Measurements from ENCODE around the gene STK32B. TPM values are rescaled to one million over a fixed set of nuclear protein-coding genes. Genes with fewer than 3 reads are reported as not detected.

The STK32B gene
- total and polyA plus RNA-seq, 2 donors (not counting 1 experiment from before 2014, with no cell fraction given), result 0.22 to 0.30 TPM

DNA sequence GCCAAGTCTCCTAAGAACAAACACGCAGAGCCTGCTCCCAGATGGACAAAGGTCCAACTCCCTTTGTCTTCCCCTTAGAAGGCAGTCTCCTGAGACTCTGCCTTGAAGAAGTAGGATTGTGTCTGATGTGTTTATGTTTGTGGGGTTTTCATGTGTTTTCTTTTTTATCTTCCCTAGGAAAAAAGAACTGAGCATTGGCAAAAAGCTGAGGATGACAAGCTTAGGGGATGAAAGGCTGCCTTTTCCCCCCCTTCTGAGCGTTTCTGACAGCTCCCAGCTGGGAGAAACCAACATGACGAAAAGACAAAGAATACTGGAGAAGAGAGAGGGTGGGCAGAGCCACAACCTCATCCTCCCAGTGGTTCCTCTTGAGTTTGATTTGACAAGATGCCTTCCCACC is 475.9 kb downstream of the STK32B start:
- Mint-ChIP-seq H3K27ac (no peak overlapping the region), H3K9me3 (ENCODE audit: insufficient read depth) (no peaks in the 10 kb centered on the region), H3K4me3 (no peak overlapping the region), H3K27me3 (no peaks in the 10 kb centered on the region), H3K4me1 (no peaks in the 10 kb centered on the region)
- Histone ChIP-seq H3K79me2 (ENCODE audit: control insufficient read depth, insufficient read depth, low read length) (no peaks in the 10 kb centered on the region), H3K27ac (ENCODE audit: low read length in 2 of 2) (no peak overlapping the region), H3K4me1 (ENCODE audit: control insufficient read depth in 2 of 2, insufficient read depth in 2 of 2, low read length in 2 of 2) (no peaks in the 10 kb centered on the region), H3K36me3 (replicated peaks in 1 of 2; ENCODE audit: control extremely low read depth in 1 of 2, control insufficient read depth in 1 of 2, extremely low read depth in 1 of 2, insufficient read depth in 2 of 2, low read length in 1 of 2) (no peaks in the 10 kb centered on the region), H4K20me1 (ENCODE audit: control insufficient read depth, insufficient read depth, low read length, poor library complexity, severe bottlenecking) (no peaks in the 10 kb centered on the region), H3K4me3 (ENCODE audit: control extremely low read depth in 1 of 5, extremely low read depth in 1 of 5, insufficient read depth in 1 of 5, low read depth in 2 of 5, low read length in 4 of 5) (no peak overlapping the region), H2AFZ (ENCODE audit: insufficient read depth, low read depth, low read length, poor library complexity, severe bottlenecking) (no peak overlapping the region), H3K4me2 (replicated peaks; ENCODE audit: low read depth, low read length, poor library complexity, severe bottlenecking) (no peak overlapping the region), H3K9ac (ENCODE audit: low read length) (no peak overlapping the region), H3K9me3 (ENCODE audit: control extremely low read depth in 1 of 3, control insufficient read depth in 2 of 3, insufficient read depth in 1 of 3, low read length in 2 of 3) (no peaks in the 10 kb centered on the region), H3K27me3 (replicated peaks in 1 of 4; ENCODE audit: control extremely low read depth in 1 of 4, control insufficient read depth in 3 of 4, insufficient read depth in 4 of 4, low read length in 3 of 4) (no peaks in the 10 kb centered on the region)
- CTCF ChIA-PET, result no interaction called here
- intact Hi-C loops (cut with micrococcal nuclease), result no loop called here
- TF ChIP-seq, protein P1, sequence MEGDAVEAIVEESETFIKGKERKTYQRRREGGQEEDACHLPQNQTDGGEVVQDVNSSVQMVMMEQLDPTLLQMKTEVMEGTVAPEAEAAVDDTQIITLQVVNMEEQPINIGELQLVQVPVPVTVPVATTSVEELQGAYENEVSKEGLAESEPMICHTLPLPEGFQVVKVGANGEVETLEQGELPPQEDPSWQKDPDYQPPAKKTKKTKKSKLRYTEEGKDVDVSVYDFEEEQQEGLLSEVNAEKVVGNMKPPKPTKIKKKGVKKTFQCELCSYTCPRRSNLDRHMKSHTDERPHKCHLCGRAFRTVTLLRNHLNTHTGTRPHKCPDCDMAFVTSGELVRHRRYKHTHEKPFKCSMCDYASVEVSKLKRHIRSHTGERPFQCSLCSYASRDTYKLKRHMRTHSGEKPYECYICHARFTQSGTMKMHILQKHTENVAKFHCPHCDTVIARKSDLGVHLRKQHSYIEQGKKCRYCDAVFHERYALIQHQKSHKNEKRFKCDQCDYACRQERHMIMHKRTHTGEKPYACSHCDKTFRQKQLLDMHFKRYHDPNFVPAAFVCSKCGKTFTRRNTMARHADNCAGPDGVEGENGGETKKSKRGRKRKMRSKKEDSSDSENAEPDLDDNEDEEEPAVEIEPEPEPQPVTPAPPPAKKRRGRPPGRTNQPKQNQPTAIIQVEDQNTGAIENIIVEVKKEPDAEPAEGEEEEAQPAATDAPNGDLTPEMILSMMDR (IDR thresholded peaks at IDR 0.05), result no peak
- TF ChIP-seq EZH2 (IDR thresholded peaks at IDR 0.05; ENCODE audit: borderline replicate concordance, insufficient read depth, low read depth, low read length, poor library complexity, severe bottlenecking), result no peak
- POLR2A ChIA-PET, result no interaction called here
- ATAC-seq (ENCODE audit: low read depth) (no peak), DNase-seq (no peak)
- WGBS (ENCODE audit: insufficient coverage), result 100% methylated on average over 1 of the region's 3 CpGs

DNA sequence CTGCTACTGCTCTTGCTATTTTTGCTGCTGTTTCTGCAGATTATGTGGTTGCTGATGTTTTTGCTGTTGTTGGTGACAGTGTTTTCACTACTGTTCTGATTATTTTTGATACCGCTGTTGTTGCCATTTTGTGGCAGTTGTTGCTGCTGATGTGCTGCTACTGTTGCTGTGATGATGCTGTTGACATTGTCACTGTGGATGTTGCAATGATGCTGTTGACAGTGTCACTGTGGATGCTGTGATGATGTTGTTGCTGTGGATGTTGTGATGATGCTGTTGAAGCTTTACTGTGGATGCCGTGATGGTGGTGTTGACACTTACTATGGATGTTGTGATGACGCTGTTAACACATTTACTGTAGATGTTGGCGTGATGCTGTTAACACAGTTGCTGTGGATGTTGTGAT is 476.8 kb downstream of the STK32B start:
- ATAC-seq (ENCODE audit: low read depth) (no peak), DNase-seq (no peak)
- no peak overlapping the region for H3K27ac ChIP-seq (ENCODE audit: low read length in 2 of 2)
- H3K4me3 ChIP-seq (ENCODE audit: control extremely low read depth in 1 of 5, extremely low read depth in 1 of 5, insufficient read depth in 1 of 5, low read depth in 2 of 5, low read length in 4 of 5), result no peak overlapping the region
- WGBS (ENCODE audit: insufficient coverage), result 100% methylated on average over 4 of the region's 4 CpGs
- ChIA-PET CTCF (no interaction called here), POLR2A (no interaction called here)
- no peak overlapping the region for H2AFZ ChIP-seq (ENCODE audit: insufficient read depth, low read depth, low read length, poor library complexity, severe bottlenecking)
- no peak overlapping the region for H3K4me3 Mint-ChIP-seq
- H3K79me2 ChIP-seq (ENCODE audit: control insufficient read depth, insufficient read depth, low read length), result no peaks in the 10 kb centered on the region
- H3K36me3 ChIP-seq (replicated peaks in 1 of 2; ENCODE audit: control extremely low read depth in 1 of 2, control insufficient read depth in 1 of 2, extremely low read depth in 1 of 2, insufficient read depth in 2 of 2, low read length in 1 of 2), result no peaks in the 10 kb centered on the region
- H3K4me1 ChIP-seq (ENCODE audit: control insufficient read depth in 2 of 2, insufficient read depth in 2 of 2, low read length in 2 of 2), result no peaks in the 10 kb centered on the region
- H3K4me2 ChIP-seq (replicated peaks; ENCODE audit: low read depth, low read length, poor library complexity, severe bottlenecking), result no peak overlapping the region
- H3K27ac Mint-ChIP-seq, result no peak overlapping the region
- H3K27me3 Mint-ChIP-seq, result no peaks in the 10 kb centered on the region
- H4K20me1 ChIP-seq (ENCODE audit: control insufficient read depth, insufficient read depth, low read length, poor library complexity, severe bottlenecking), result no peaks in the 10 kb centered on the region
- H3K4me1 Mint-ChIP-seq, result no peaks in the 10 kb centered on the region
- H3K9me3 ChIP-seq (ENCODE audit: control extremely low read depth in 1 of 3, control insufficient read depth in 2 of 3, insufficient read depth in 1 of 3, low read length in 2 of 3), result peaks cover 0 to 5% (median 0%) of the 10 kb centered on the region in 3 donors
- TF ChIP-seq EZH2 (IDR thresholded peaks at IDR 0.05; ENCODE audit: borderline replicate concordance, insufficient read depth, low read depth, low read length, poor library complexity, severe bottlenecking), result no peak
- TF ChIP-seq, protein P1 (IDR thresholded peaks at IDR 0.05), result no peak
- intact Hi-C loops (cut with micrococcal nuclease), result no loop called here
- no peak overlapping the region for H3K9ac ChIP-seq (ENCODE audit: low read length)
- no peaks in the 10 kb centered on the region for H3K27me3 ChIP-seq (replicated peaks in 1 of 4; ENCODE audit: control extremely low read depth in 1 of 4, control insufficient read depth in 3 of 4, insufficient read depth in 4 of 4, low read length in 3 of 4)
- no peaks in the 10 kb centered on the region for H3K9me3 Mint-ChIP-seq (ENCODE audit: insufficient read depth)
